ENCODE results near the gene SORCS1. TPM values are rescaled to one million over a fixed set of nuclear protein-coding genes. Genes with fewer than 3 reads are reported as not detected.

Gene SORCS1
- polyA plus RNA-seq, 1 of the 3 experiments (the other 2 are of a cell fraction): 0.66 TPM

GRCh38 chr10:106952033-106952432 is 212.5 kb downstream of the SORCS1 start:
- Histone ChIP-seq H4K20me1 (ENCODE audit: insufficient read depth) (no peaks in the 10 kb centered on the region), H3K36me3 (replicated peaks in 1 of 2; ENCODE audit: control insufficient read depth in 1 of 2, insufficient read depth in 2 of 2, low read length in 1 of 2) (no peaks in the 10 kb centered on the region), H3K4me2 (no peak overlapping the region), H3K27ac (ENCODE audit: low read depth in 2 of 2, low read length in 1 of 2) (no peak overlapping the region), H3K27me3 (ENCODE audit: insufficient read depth) (no peaks in the 10 kb centered on the region), H3F3A (replicated peaks; ENCODE audit: insufficient read depth) (no peaks in the 10 kb centered on the region), H2AFZ (ENCODE audit: low read depth) (no peak overlapping the region), H3K9me2 (no peaks in the 10 kb centered on the region), H3K9ac (no peak overlapping the region), H3K9me3 (no peaks in the 10 kb centered on the region), H3K4me3 (ENCODE audit: low read depth in 2 of 2, low read length in 1 of 2) (no peak overlapping the region), H3K79me2 (ENCODE audit: insufficient read depth) (no peaks in the 10 kb centered on the region), H3K4me1 (ENCODE audit: control insufficient read depth in 1 of 2, insufficient read depth in 2 of 2, low read depth in 1 of 2, low read length in 1 of 2) (peaks cover 0 to 4% of the 10 kb centered on the region in 2 experiments; a peak in 1 of 4 replicates)
- POLR2A ChIA-PET: no interaction called here
- DNase-seq: no peak
- TF ChIP-seq SMC3 (IDR thresholded peaks at IDR 0.05; ENCODE audit: low read depth, low read length): no peak
- TF ChIP-seq NRF1 (IDR thresholded peaks at IDR 0.05; ENCODE audit: low read depth, low read length): no peak
- no peak for TF ChIP-seq CHD2 (IDR thresholded peaks at IDR 0.05; ENCODE audit: low read length, partially characterized antibody)
- TF ChIP-seq, protein P1, sequence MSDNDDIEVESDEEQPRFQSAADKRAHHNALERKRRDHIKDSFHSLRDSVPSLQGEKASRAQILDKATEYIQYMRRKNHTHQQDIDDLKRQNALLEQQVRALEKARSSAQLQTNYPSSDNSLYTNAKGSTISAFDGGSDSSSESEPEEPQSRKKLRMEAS (IDR thresholded peaks at IDR 0.05; ENCODE audit: low read depth): no peak
- TF ChIP-seq TEAD4 (IDR thresholded peaks at IDR 0.05; ENCODE audit: borderline replicate concordance, insufficient read depth): no peak
- TF ChIP-seq SIN3A (IDR thresholded peaks at IDR 0.05; ENCODE audit: borderline replicate concordance, low read depth, low read length): no peak
- TF ChIP-seq POLR2AphosphoS5 (IDR thresholded peaks at IDR 0.05; ENCODE audit: low read depth, low read length): no peak
- TF ChIP-seq NFIC (IDR thresholded peaks at IDR 0.05; ENCODE audit: borderline replicate concordance): no peak
- TF ChIP-seq, protein P2, sequence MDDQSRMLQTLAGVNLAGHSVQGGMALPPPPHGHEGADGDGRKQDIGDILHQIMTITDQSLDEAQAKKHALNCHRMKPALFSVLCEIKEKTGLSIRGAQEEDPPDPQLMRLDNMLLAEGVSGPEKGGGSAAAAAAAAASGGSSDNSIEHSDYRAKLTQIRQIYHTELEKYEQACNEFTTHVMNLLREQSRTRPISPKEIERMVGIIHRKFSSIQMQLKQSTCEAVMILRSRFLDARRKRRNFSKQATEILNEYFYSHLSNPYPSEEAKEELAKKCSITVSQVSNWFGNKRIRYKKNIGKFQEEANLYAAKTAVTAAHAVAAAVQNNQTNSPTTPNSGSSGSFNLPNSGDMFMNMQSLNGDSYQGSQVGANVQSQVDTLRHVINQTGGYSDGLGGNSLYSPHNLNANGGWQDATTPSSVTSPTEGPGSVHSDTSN (IDR thresholded peaks at IDR 0.05): no peak
- TF ChIP-seq EP300 (IDR thresholded peaks at IDR 0.05; ENCODE audit: borderline replicate concordance in 1 of 2, low read depth in 1 of 2, low read length in 1 of 2): no peak
- no peak for TF ChIP-seq ELF1 (IDR thresholded peaks at IDR 0.05)
- TF ChIP-seq RCOR1 (IDR thresholded peaks at IDR 0.05; ENCODE audit: low read length): no peak
- TF ChIP-seq USF2 (IDR thresholded peaks at IDR 0.05; ENCODE audit: borderline replicate concordance, low read depth, low read length): no peak
- TF ChIP-seq RXRA (IDR thresholded peaks at IDR 0.05; ENCODE audit: borderline replicate concordance, low read depth): no peak
- no peak for TF ChIP-seq YY1 (IDR thresholded peaks at IDR 0.05; ENCODE audit: low read depth)
- TF ChIP-seq, protein P3, sequence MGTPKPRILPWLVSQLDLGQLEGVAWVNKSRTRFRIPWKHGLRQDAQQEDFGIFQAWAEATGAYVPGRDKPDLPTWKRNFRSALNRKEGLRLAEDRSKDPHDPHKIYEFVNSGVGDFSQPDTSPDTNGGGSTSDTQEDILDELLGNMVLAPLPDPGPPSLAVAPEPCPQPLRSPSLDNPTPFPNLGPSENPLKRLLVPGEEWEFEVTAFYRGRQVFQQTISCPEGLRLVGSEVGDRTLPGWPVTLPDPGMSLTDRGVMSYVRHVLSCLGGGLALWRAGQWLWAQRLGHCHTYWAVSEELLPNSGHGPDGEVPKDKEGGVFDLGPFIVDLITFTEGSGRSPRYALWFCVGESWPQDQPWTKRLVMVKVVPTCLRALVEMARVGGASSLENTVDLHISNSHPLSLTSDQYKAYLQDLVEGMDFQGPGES (IDR thresholded peaks at IDR 0.05; ENCODE audit: low read depth, low read length): no peak
- no peak for TF ChIP-seq GABPA (IDR thresholded peaks at IDR 0.05; ENCODE audit: low read depth)
- no peak for TF ChIP-seq RAD21 (IDR thresholded peaks at IDR 0.05; ENCODE audit: low read length)
- CTCF ChIA-PET: no interaction called here
- 33% methylated on average over 1 of the region's 1 CpG for WGBS (ENCODE audit: low lambda C conversion rate)
